HG03045 (cell line): Measurements from ENCODE around the gene EDAR.

Experiments used
- ATAC-seq: cut with Tn5 transposase; IDR thresholded peaks from one replicate; pipeline ENCODE4 v1.9.1; 2021; ENCODE audit warnings: mild to moderate bottlenecking, moderate library complexity; ENCODE audit not compliant: unreplicated experiment

EDAR gene

GRCh38 chr2:108926561-108927380 is 62.2 kb downstream of the EDAR start:
- no peak for ATAC-seq

- no peak for ATAC-seq
Observed at GRCh38 chr2:108925735-108926134, 63.3 kb downstream of the EDAR start.

GRCh38 chr2:108925286-108925685 is 63.7 kb downstream of the EDAR start:
- no peak for ATAC-seq

- ATAC-seq = no peak
Observed at GRCh38 chr2:108924580-108925251, 64.3 kb downstream of the EDAR start.

GRCh38 chr2:108923736-108924579 is 65.1 kb downstream of the EDAR start:
- no peak for ATAC-seq

GRCh38 chr2:108923019-108923700 is 65.9 kb downstream of the EDAR start:
- no peak for ATAC-seq

- no peak for ATAC-seq
Observed at GRCh38 chr2:108922141-108922915, 66.7 kb downstream of the EDAR start.

GRCh38 chr2:108921096-108922030 is 67.7 kb downstream of the EDAR start:
- ATAC-seq = no peak

GRCh38 chr2:108920686-108921085 is 68.3 kb downstream of the EDAR start:
- ATAC-seq = no peak

GRCh38 chr2:108919571-108920373 is 69.2 kb downstream of the EDAR start:
- ATAC-seq = no peak

- ATAC-seq = no peak
Observed at GRCh38 chr2:108918941-108919341, 70.1 kb downstream of the EDAR start.

- no peak for ATAC-seq
Observed at GRCh38 chr2:108918156-108918874, 70.7 kb downstream of the EDAR start.

GRCh38 chr2:108917526-108917925 is 71.5 kb downstream of the EDAR start:
- no peak for ATAC-seq

- no peak for ATAC-seq
Observed at GRCh38 chr2:108916796-108917421, 72.1 kb downstream of the EDAR start.

- no peak for ATAC-seq
Observed at GRCh38 chr2:108916122-108916795, 72.8 kb downstream of the EDAR start.

GRCh38 chr2:108912629-108912902 is 76.5 kb downstream of the EDAR start:
- ATAC-seq = no peak
